Sigmoid colon (tissue), 4 donors: ENCODE measurements around the gene MAPK10.

Experiments used
- CTCF ChIP-seq, 4 experiments: fragments of 450-650 bp in 3 of 4; fragments of 200-600 bp in 1 of 4; IDR thresholded peaks; one replicate each; pipeline ENCODE4 v1.5.1; 2016 to 2019; ENCODE audit warnings: antibody characterized with exemption in 4 of 4, mild to moderate bottlenecking in 3 of 4, moderate library complexity in 2 of 4
- EP300 ChIP-seq, 4 donors: sonication (generic); formaldehyde crosslinking; IDR thresholded peaks; one replicate each; pipeline ENCODE4 v1.6.1; 2017; ENCODE audit warnings: antibody characterized with exemption in 4 of 4
- POLR2A ChIP-seq, 2 donors: fragments of 450-650 bp; IDR thresholded peaks; one replicate each; pipeline ENCODE4 v1.6.1; 2016; ENCODE audit warnings: antibody characterized with exemption in 2 of 2, mild to moderate bottlenecking in 2 of 2, moderate library complexity in 2 of 2
- POLR2AphosphoS5 ChIP-seq, 4 donors: sonication (generic); formaldehyde crosslinking; IDR thresholded peaks; one replicate each; pipeline ENCODE4 v1.6.1; 2017; ENCODE audit warnings: antibody characterized with exemption in 4 of 4

DNA sequence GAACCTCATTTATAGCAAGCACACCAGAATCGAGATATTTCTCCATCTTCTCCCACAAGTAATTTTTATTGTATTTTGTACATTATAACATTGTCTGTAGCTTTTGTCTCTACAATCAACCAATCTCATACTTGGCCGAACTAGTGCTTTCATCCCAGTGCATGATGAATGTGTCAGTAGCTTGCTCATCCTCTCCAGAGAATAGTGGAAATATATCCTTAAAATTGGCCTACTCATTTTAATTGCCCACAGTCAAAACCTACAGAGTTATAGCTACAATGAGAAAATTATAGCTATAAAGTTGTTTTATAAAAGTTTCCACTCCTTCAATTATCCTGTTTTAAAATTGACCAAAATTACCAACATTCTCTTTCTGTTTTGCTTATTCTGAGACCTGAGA, 103.8 kb downstream of the MAPK10 start:
- TF ChIP-seq POLR2A (IDR thresholded peaks at IDR 0.05) (no peak), CTCF (IDR thresholded peaks at IDR 0.05) (no peak), EP300 (IDR thresholded peaks at IDR 0.05) (no peak), POLR2AphosphoS5 (IDR thresholded peaks at IDR 0.05) (no peak)
